Renal pelvis (tissue), 4 donors: Measurements from ENCODE around the gene KCNH3. TPM values are rescaled to one million over a fixed set of nuclear protein-coding genes. Genes with fewer than 3 reads are reported as not detected.
"Not testable (repeated sequence)": the region's sequence is repeated elsewhere in the genome, so short reads cannot be mapped to it uniquely, and the experiment has no call there.

Experiments used
- DNase-seq: peaks from one replicate; pipeline ENCODE4 v3.0.0-alpha.2; 2013
- polyA plus RNA-seq, 3 donors: library from polyadenylated mRNA; unstranded; fragments of 120-200 nt; gene quantifications; one replicate each; pipeline ENCODE4 v1.2.1, GENCODE V29; 2013; ENCODE audit not compliant: insufficient read length in 3 of 3

KCNH3 gene
- polyA plus RNA-seq, 3 donors: 6.4 to 8.0 (median 6.7) TPM

- no peak for DNase-seq
Measured at GRCh38 chr12:49583366-49584094, 44.7 kb downstream of the KCNH3 start.

GRCh38 chr12:49584591-49584990, 45.8 kb downstream of the KCNH3 start:
- DNase-seq: no peak

GRCh38 chr12:49585477-49586459, 46.9 kb downstream of the KCNH3 start:
- no peak for DNase-seq

- DNase-seq: no peak
Measured at GRCh38 chr12:49587174-49587908, 48.5 kb downstream of the KCNH3 start.

- no peak for DNase-seq
Measured at GRCh38 chr12:49588281-49588680, 49.5 kb downstream of the KCNH3 start.

- DNase-seq: no peak
Measured at GRCh38 chr12:49588721-49589516, 50.1 kb downstream of the KCNH3 start.

GRCh38 chr12:49598527-49598926, 59.7 kb downstream of the KCNH3 start:
- DNase-seq: no peak

GRCh38 chr12:49599961-49600360, 61.1 kb downstream of the KCNH3 start:
- DNase-seq: no peak

- no peak for DNase-seq
Measured at GRCh38 chr12:49603721-49604120, 64.9 kb downstream of the KCNH3 start.

GRCh38 chr12:49604856-49605255, 66.0 kb downstream of the KCNH3 start:
- DNase-seq: no peak

GRCh38 chr12:49605539-49605938, 66.7 kb downstream of the KCNH3 start, which contains the start of gene FAM186B:
FAM186B (minus strand) TSS chr12:49605639; CDS start chr12:49605477, 162 bp downstream.
- not testable (repeated sequence) for DNase-seq

Other genes with a start within 250 kb of the KCNH3 start
- gene PRPH, start 243.9 kb upstream of the KCNH3 start, polyA plus RNA-seq: under 1 TPM; 0.30 to 0.56 (median 0.47) TPM
- gene TROAP, start 215.8 kb upstream of the KCNH3 start, polyA plus RNA-seq: 10 to 100 TPM; 22.4 to 37.1 (median 26.6) TPM
- 1 to 10 TPM; 1.2 to 2.0 (median 1.3) TPM for gene C1QL4, start 201.8 kb upstream of the KCNH3 start, polyA plus RNA-seq
- gene DNAJC22, start 192.1 kb upstream of the KCNH3 start, polyA plus RNA-seq: 10 to 100 TPM; 16.1 to 25.4 (median 24.5) TPM
- gene SPATS2, start 171.6 kb upstream of the KCNH3 start, polyA plus RNA-seq: 10 to 100 TPM; 42.5 to 53.3 (median 51.5) TPM
- gene MCRS1, start 29.1 kb downstream of the KCNH3 start, polyA plus RNA-seq: 10 to 100 TPM; 72.6 to 81.3 (median 77.1) TPM
- 1 to 10 TPM in 2 of 3 donors, under 1 TPM in 1; 0.93 to 3.9 (median 3.9) TPM for gene FAM186B, start 66.6 kb downstream of the KCNH3 start, polyA plus RNA-seq
- 10 to 100 TPM; 25.0 to 34.9 (median 32.1) TPM for gene PRPF40B, start 84.5 kb downstream of the KCNH3 start, polyA plus RNA-seq
- 10 to 100 TPM; 37.1 to 39.0 (median 37.1) TPM for gene FMNL3, start 168.4 kb downstream of the KCNH3 start, polyA plus RNA-seq
- gene TMBIM6, start 202.5 kb downstream of the KCNH3 start, polyA plus RNA-seq: 100 to 1,000 TPM; 714 to 750 (median 741) TPM